WTC11 (cell line): ENCODE results near the gene ZCCHC4. TPM values are rescaled to one million over a fixed set of nuclear protein-coding genes. Genes with fewer than 3 reads are reported as not detected.

ENCODE experiments used
- ATAC-seq: fragments of 200-7000 bp; cut with Tn5 transposase; 2 replicates; pipeline ENCODE4 v1.10.0; 2021; ENCODE audit warnings: mild to moderate bottlenecking, moderate library complexity
- CTCF ChIA-PET: fragments of 300-600 bp; sonication (Branson Sonifier 250); formaldehyde crosslinking; loops from one replicate; lab custom pipeline; 2021; ENCODE audit warnings: antibody characterized with exemption; lab: Charles Lee
- POLR2A ChIA-PET: fragments of 350-600 bp; sonication (Branson Sonifier 250); formaldehyde crosslinking; loops from one replicate; lab custom pipeline; 2021; ENCODE audit warnings: antibody characterized with exemption; lab: Charles Lee
- DNase-seq: peaks from one replicate; pipeline ENCODE4 v3.0.0; 2021; ENCODE audit warnings: low spot score
- H3K27ac Mint-ChIP-seq: 2 replicates; pipeline ENCODE4 v1.8.0; 2021; ENCODE audit warnings: mixed read lengths
- H3K27me3 Mint-ChIP-seq: 2 replicates; pipeline ENCODE4 v1.8.0; 2021; ENCODE audit warnings: low read depth, mild to moderate bottlenecking, moderate library complexity, mixed read lengths
- H3K36me3 Mint-ChIP-seq: 2 replicates; pipeline ENCODE4 v1.8.0; 2021; ENCODE audit warnings: mixed read lengths
- H3K4me1 Mint-ChIP-seq: 2 replicates; pipeline ENCODE4 v1.8.0; 2022; ENCODE audit warnings: mixed read lengths
- H3K4me3 Mint-ChIP-seq: 2 replicates; pipeline ENCODE4 v1.8.0; 2021; ENCODE audit warnings: mild to moderate bottlenecking, moderate library complexity, mixed read lengths
- H3K9me3 Mint-ChIP-seq: 2 replicates; pipeline ENCODE4 v1.8.0; 2021; ENCODE audit warnings: mixed read lengths
- ATF2 ChIP-seq: sonication (generic); formaldehyde crosslinking; IDR thresholded peaks from 2 replicates; pipeline ENCODE4 v1.8.1; 2022; ENCODE audit warnings: low read depth, missing genetic modification reagents, borderline replicate concordance
- E2F1 ChIP-seq: sonication (generic); formaldehyde crosslinking; IDR thresholded peaks from 2 replicates; pipeline ENCODE4 v1.8.0; 2022; ENCODE audit warnings: mild to moderate bottlenecking, missing genetic modification reagents
- ERG ChIP-seq: fragments of 250-450 bp; sonication (Bioruptor Pico); IDR thresholded peaks from 2 replicates; pipeline ENCODE4 v1.8.0; 2021; ENCODE audit warnings: mild to moderate bottlenecking
- FOXJ3 ChIP-seq: sonication (generic); formaldehyde crosslinking; IDR thresholded peaks from 2 replicates; pipeline ENCODE4 v1.9.0; 2021; ENCODE audit warnings: missing genetic modification reagents, mild to moderate bottlenecking, borderline replicate concordance
- JUN ChIP-seq: sonication (generic); formaldehyde crosslinking; IDR thresholded peaks from 2 replicates; pipeline ENCODE4 v1.8.0; 2023; ENCODE audit warnings: mild to moderate bottlenecking, missing genetic modification reagents
- MAX ChIP-seq: sonication (generic); formaldehyde crosslinking; IDR thresholded peaks from 2 replicates; pipeline ENCODE4 v1.8.0; 2022; ENCODE audit warnings: mild to moderate bottlenecking, missing genetic modification reagents
- NFE2L1 ChIP-seq: sonication (generic); formaldehyde crosslinking; IDR thresholded peaks from 2 replicates; pipeline ENCODE4 v1.8.1; 2023; ENCODE audit warnings: missing genetic modification reagents
- NR1H2 ChIP-seq: sonication (generic); formaldehyde crosslinking; IDR thresholded peaks from 2 replicates; pipeline ENCODE4 v1.9.0; 2021; ENCODE audit warnings: mild to moderate bottlenecking, moderate library complexity, missing genetic modification reagents
- NR2C2 ChIP-seq: sonication (generic); formaldehyde crosslinking; IDR thresholded peaks from 2 replicates; pipeline ENCODE4 v1.8.0; 2022; ENCODE audit warnings: mild to moderate bottlenecking, missing genetic modification reagents
- OVOL2 ChIP-seq: fragments of 250-450 bp; sonication (Bioruptor Pico); IDR thresholded peaks from 2 replicates; pipeline ENCODE4 v1.9.0; 2021; ENCODE audit warnings: mild to moderate bottlenecking, borderline replicate concordance
- PRDM15 ChIP-seq: sonication (generic); formaldehyde crosslinking; IDR thresholded peaks from 2 replicates; pipeline ENCODE4 v1.8.0; 2022; ENCODE audit warnings: missing genetic modification reagents
- PREB ChIP-seq: sonication (generic); formaldehyde crosslinking; IDR thresholded peaks from 2 replicates; pipeline ENCODE4 v1.8.1; 2022; ENCODE audit warnings: mild to moderate bottlenecking, missing genetic modification reagents, moderate library complexity, borderline replicate concordance
- PRRX2 ChIP-seq: fragments of 250-450 bp; sonication (Bioruptor Pico); IDR thresholded peaks from 2 replicates; pipeline ENCODE4 v1.8.0; 2021; ENCODE audit warnings: mild to moderate bottlenecking
- ZMAT4 ChIP-seq: fragments of 250-450 bp; sonication (Bioruptor Pico); IDR thresholded peaks from 2 replicates; pipeline ENCODE4 v1.9.0; 2021; ENCODE audit warnings: mild to moderate bottlenecking
- ZNF232 ChIP-seq: sonication (generic); formaldehyde crosslinking; IDR thresholded peaks from 2 replicates; pipeline ENCODE4 v1.8.0; 2022; ENCODE audit warnings: mild to moderate bottlenecking, missing genetic modification reagents
- ZNF396 ChIP-seq: fragments of 250-450 bp; sonication (Bioruptor Pico); IDR thresholded peaks from 2 replicates; pipeline ENCODE4 v1.8.0; 2021; ENCODE audit warnings: mild to moderate bottlenecking, moderate library complexity, borderline replicate concordance
- ZNF532 ChIP-seq: fragments of 250-450 bp; sonication (Bioruptor Pico); IDR thresholded peaks from 2 replicates; pipeline ENCODE4 v1.9.0; 2021; ENCODE audit warnings: mild to moderate bottlenecking, borderline replicate concordance
- total RNA-seq: library from RNA; stranded (reverse); gene quantifications from 3 replicates; pipeline ENCODE4 v1.2.3, GENCODE V29; 2021

The ZCCHC4 gene
- total RNA-seq, 1 experiment from 2014 or later: 13.6 TPM

GRCh38 chr4:25307596-25307995, 5.0 kb upstream of the ZCCHC4 start:
- Mint-ChIP-seq H3K36me3 (peaks cover 5% of the 10 kb centered on the region), H3K4me1 (peaks cover 4% of the 10 kb centered on the region; the same call in 1 of the 2 replicates), H3K9me3 (no peaks in the 10 kb centered on the region; the same call in none of the 2 replicates), H3K27me3 (no peaks in the 10 kb centered on the region), H3K27ac (no peak overlapping the region), H3K4me3 (no peak overlapping the region)
- POLR2A ChIA-PET: interaction anchor here (0.7 kb wide), 1 partner anchor 54 kb away, joined by 3 read pairs; no protein-coding TSS in a partner anchor
- TF ChIP-seq E2F1 (no peak), ZNF532 (CRISPR knock-in tag) (no peak), ZNF396 (CRISPR knock-in tag) (no peak), ERG (CRISPR knock-in tag) (no peak), MAX (CRISPR knock-in tag) (no peak), ZMAT4 (CRISPR knock-in tag) (no peak), NR2C2 (no peak), PRDM15 (no peak)
- CTCF ChIA-PET: no interaction called here
- ATAC-seq (no peak), DNase-seq (no peak)

GRCh38 chr4:25308306-25308705, 4.3 kb upstream of the ZCCHC4 start:
- peaks cover 4% of the 10 kb centered on the region; the same call in 1 of the 2 replicates for H3K4me1 Mint-ChIP-seq
- no peak for ATAC-seq
- no peaks in the 10 kb centered on the region; the same call in none of the 2 replicates for H3K9me3 Mint-ChIP-seq
- ChIA-PET CTCF (no interaction called here), POLR2A (no interaction called here)
- H3K36me3 Mint-ChIP-seq: peaks cover 5% of the 10 kb centered on the region
- no peak overlapping the region for H3K27ac Mint-ChIP-seq
- TF ChIP-seq ZMAT4 (CRISPR knock-in tag) (no peak), PREB (CRISPR knock-in tag) (no peak), ZNF232 (no peak), FOXJ3 (CRISPR knock-in tag) (no peak), OVOL2 (CRISPR knock-in tag) (no peak), NFE2L1 (no peak), ATF2 (CRISPR knock-in tag) (no peak), JUN (CRISPR knock-in tag) (no peak), NR1H2 (CRISPR knock-in tag) (no peak), PRRX2 (CRISPR knock-in tag) (no peak)
- DNase-seq: no peak
- no peaks in the 10 kb centered on the region for H3K27me3 Mint-ChIP-seq
- no peak overlapping the region for H3K4me3 Mint-ChIP-seq
